SK-N-SH (cell line): ENCODE data around the gene XXYLT1. TPM values are rescaled to one million over a fixed set of nuclear protein-coding genes. Genes with fewer than 3 reads are reported as not detected.

Source experiments
- CTCF ChIA-PET: fragments of 300-600, 350-600 bp; formaldehyde crosslinking; extraction: SDS; loops from one replicate; lab custom pipeline; 2021; lab: Yijun Ruan, JAX
- POLR2A ChIA-PET: fragments of 350-600 bp; sonication (Branson Sonifier 250); formaldehyde crosslinking; extraction: SDS; loops from one replicate; lab custom pipeline; 2020; ENCODE audit warnings: antibody characterized with exemption, inconsistent platforms; lab: Yijun Ruan, JAX
- DNase-seq: peaks from one replicate; pipeline ENCODE4 v3.0.0; 2012
- H2AFZ ChIP-seq: fragments of 200-600 bp; sonication (generic); 2 replicates; pipeline ENCODE4 v1.8.1; 2016; ENCODE audit warnings: antibody characterized with exemption, mild to moderate bottlenecking, low read depth
- H3F3A ChIP-seq: fragments of 200-600 bp; sonication (generic); replicated peaks from 2 replicates; pipeline ENCODE3; 2016; ENCODE audit warnings: antibody characterized with exemption, mild to moderate bottlenecking; ENCODE audit not compliant: insufficient read depth
- H3K27ac ChIP-seq, 2 experiments: fragments of 200-500 bp in 1 of 2; fragments of 200-600 bp in 1 of 2; sonication (Bioruptor generic) in 1 of 2; sonication (generic), shearing (Covaris generic) in 1 of 2; 2 replicates each; pipeline versions ENCODE4 v1.5.1 to v1.6.1; 2014 to 2016; ENCODE audit warnings: low read depth in 2 of 2, inconsistent platforms in 1 of 2, low read length in 1 of 2, mild to moderate bottlenecking in 1 of 2, mixed read lengths in 1 of 2
- H3K27me3 ChIP-seq: fragments of 200-600 bp; sonication (generic), shearing (Covaris generic); 2 replicates; pipeline ENCODE4 v1.6.1; 2016; ENCODE audit warnings: mixed run types; ENCODE audit not compliant: insufficient read depth
- H3K36me3 ChIP-seq, 2 experiments: fragments of 200-500 bp in 1 of 2; fragments of 200-600 bp in 1 of 2; sonication (Bioruptor generic) in 1 of 2; sonication (generic) in 1 of 2; replicated peaks in 1 of 2; 2 replicates each; pipeline versions ENCODE3 to v1.5.1; 2014 to 2016; ENCODE audit warnings: low read length in 1 of 2, mild to moderate bottlenecking in 1 of 2; ENCODE audit not compliant: insufficient read depth in 2 of 2, control insufficient read depth in 1 of 2
- H3K4me1 ChIP-seq, 2 experiments: fragments of 200-500 bp in 1 of 2; fragments of 200-600 bp in 1 of 2; sonication (Bioruptor generic) in 1 of 2; sonication (generic), shearing (Covaris generic) in 1 of 2; 2 replicates each; pipeline versions ENCODE4 v1.5.1 to v1.6.1; 2014 to 2016; ENCODE audit warnings: low read depth in 1 of 2, low read length in 1 of 2, mixed run types in 1 of 2; ENCODE audit not compliant: insufficient read depth in 2 of 2, control insufficient read depth in 1 of 2
- H3K4me2 ChIP-seq: fragments of 200-600 bp; sonication (generic), shearing (Covaris generic); 2 replicates; pipeline ENCODE4 v1.6.1; 2017; ENCODE audit warnings: mixed run types
- H3K4me3 ChIP-seq, 2 experiments: fragments of 200-500 bp in 1 of 2; fragments of 200-600 bp in 1 of 2; sonication (Bioruptor generic) in 1 of 2; sonication (generic), shearing (Covaris generic) in 1 of 2; 2 replicates each; pipeline versions ENCODE4 v1.5.1 to v1.8.1; 2014 to 2016; ENCODE audit warnings: low read depth in 2 of 2, inconsistent platforms in 1 of 2, low read length in 1 of 2, mild to moderate bottlenecking in 1 of 2, mixed read lengths in 1 of 2, moderate library complexity in 1 of 2
- H3K79me2 ChIP-seq: fragments of 200-600 bp; sonication (generic); 2 replicates; pipeline ENCODE4 v1.8.1; 2017; ENCODE audit warnings: mild to moderate bottlenecking; ENCODE audit not compliant: insufficient read depth
- H3K9ac ChIP-seq: fragments of 200-600 bp; sonication (generic); 2 replicates; pipeline ENCODE4 v1.6.1; 2017; ENCODE audit warnings: mixed run types
- H3K9me2 ChIP-seq: fragments of 200-600 bp; sonication (generic); 2 replicates; pipeline ENCODE4 v1.6.1; 2017; ENCODE audit warnings: mixed run types
- H3K9me3 ChIP-seq: fragments of 200-600 bp; sonication (generic); 2 replicates; pipeline ENCODE4 v1.6.1; 2017; ENCODE audit warnings: mixed run types, mild to moderate bottlenecking, moderate library complexity
- H4K20me1 ChIP-seq: fragments of 200-600 bp; sonication (generic); 2 replicates; pipeline ENCODE4 v1.6.1; 2017; ENCODE audit warnings: mild to moderate bottlenecking, mixed run types; ENCODE audit not compliant: insufficient read depth
- GATA2 ChIP-seq: sonication (generic); formaldehyde crosslinking; IDR thresholded peaks from 2 replicates; pipeline ENCODE4 v1.5.0; 2020; ENCODE audit warnings: mild to moderate bottlenecking, missing genetic modification reagents
- JUND ChIP-seq: IDR thresholded peaks from 2 replicates; pipeline ENCODE4 v1.4.0; 2012
- MAX ChIP-seq: IDR thresholded peaks from 2 replicates; pipeline ENCODE4 v1.4.0; 2012; ENCODE audit warnings: low read depth
- MEF2A ChIP-seq: IDR thresholded peaks from 2 replicates; pipeline ENCODE4 v1.4.0; 2012; ENCODE audit warnings: low read depth, borderline replicate concordance
- NFIC ChIP-seq: IDR thresholded peaks from 2 replicates; pipeline ENCODE4 v1.4.0; 2012; ENCODE audit warnings: borderline replicate concordance
- RCOR1 ChIP-seq: fragments of 150-350 bp; IDR thresholded peaks from 2 replicates; pipeline ENCODE4 v1.6.1; 2017; ENCODE audit warnings: antibody characterized with exemption, low read length
- RFX5 ChIP-seq: IDR thresholded peaks from 2 replicates; pipeline ENCODE4 v1.6.1; 2012; ENCODE audit warnings: mild to moderate bottlenecking, improper control_type of control experiment, low read length
- SIN3A ChIP-seq: IDR thresholded peaks from 2 replicates; pipeline ENCODE4 v1.6.1; 2012; ENCODE audit warnings: low read depth, mild to moderate bottlenecking, low read length, moderate library complexity, borderline replicate concordance
- TAF1 ChIP-seq: IDR thresholded peaks from 2 replicates; pipeline ENCODE4 v1.6.1; 2012; ENCODE audit warnings: low read depth, mild to moderate bottlenecking, low read length, moderate library complexity, borderline replicate concordance
- USF2 ChIP-seq: fragments of 150-350 bp; IDR thresholded peaks from 2 replicates; pipeline ENCODE4 v1.6.1; 2017; ENCODE audit warnings: antibody characterized with exemption, low read length, low read depth, borderline replicate concordance
- ZBTB33 ChIP-seq: IDR thresholded peaks from 2 replicates; pipeline ENCODE4 v1.4.0; 2012; ENCODE audit warnings: low read depth, borderline replicate concordance
- WGBS: methylation state at CpG from one replicate; pipeline ENCODE4 v1.1.6; 2017; ENCODE audit warnings: low lambda C conversion rate; 5-methylcytosine and 5-hydroxymethylcytosine counted together
- polyA plus RNA-seq, 3 experiments: library from polyadenylated mRNA; depleted of rRNA; stranded (reverse); fragments of >200 nt; gene quantifications; 2 replicates each; pipeline ENCODE4 v1.2.3, GENCODE V29; 2012
- TF ChIP-seq, protein P1 (sequence below): IDR thresholded peaks from 2 replicates; pipeline ENCODE4 v1.4.0; 2012; ENCODE audit warnings: low read depth, borderline replicate concordance
- TF ChIP-seq, protein P2 (sequence below): fragments of 150-350 bp; IDR thresholded peaks from 2 replicates; pipeline ENCODE4 v1.6.1; 2016; ENCODE audit warnings: mild to moderate bottlenecking, low read depth, low read length

The XXYLT1 gene
- polyA plus RNA-seq, 1 of the 3 experiments (the other 2 are of a cell fraction), result 22.6 TPM

DNA sequence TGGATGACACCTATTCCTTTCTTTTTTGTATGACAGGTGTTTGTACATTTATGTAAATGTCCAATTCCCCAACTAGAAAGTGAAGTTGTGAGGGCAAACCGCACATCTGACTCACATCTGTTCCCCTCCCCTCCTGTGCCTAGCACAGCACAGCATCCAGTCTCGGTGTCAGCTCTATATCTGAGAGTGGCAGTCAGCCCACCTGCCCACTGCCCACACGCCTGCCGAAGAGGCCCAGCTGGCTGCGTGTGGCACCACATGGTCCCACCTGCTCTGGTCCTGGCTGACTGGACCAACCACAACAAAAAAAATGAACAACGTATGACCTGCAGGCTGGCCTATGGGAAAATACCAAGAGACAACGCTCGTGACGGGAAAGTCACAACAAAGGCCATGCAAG lies 62.8 kb downstream of the XXYLT1 start:
- no peak overlapping the region for H3K4me2 ChIP-seq
- peak overlapping the region in 1 of 2 experiments; percentile 94; a peak in 1 of 4 replicates for H3K27ac ChIP-seq
- H3K9ac ChIP-seq, result no peak overlapping the region
- no peaks in the 10 kb centered on the region for H3K9me2 ChIP-seq
- H3F3A ChIP-seq, result peaks cover 35% of the 10 kb centered on the region
- H3K79me2 ChIP-seq, result peaks cover 42% of the 10 kb centered on the region
- H2AFZ ChIP-seq, result no peak overlapping the region
- no peaks in the 10 kb centered on the region for H3K9me3 ChIP-seq
- 95% methylated on average over 9 of the region's 9 CpGs for WGBS
- no peaks in the 10 kb centered on the region for H3K27me3 ChIP-seq
- no peak for DNase-seq
- POLR2A ChIA-PET, result interaction anchor here (1.1 kb wide), 1 partner anchor 14 kb away, joined by 3 read pairs; no protein-coding TSS in a partner anchor
- H3K36me3 ChIP-seq, result no peaks in the 10 kb centered on the region
- TF ChIP-seq USF2 (no peak), NFIC (no peak), RCOR1 (no peak), GATA2 (no peak), TAF1 (no peak), SIN3A (no peak), JUND (no peak), MAX (no peak), RFX5 (no peak), ZBTB33 (no peak), MEF2A (no peak)
- TF ChIP-seq, protein P1, sequence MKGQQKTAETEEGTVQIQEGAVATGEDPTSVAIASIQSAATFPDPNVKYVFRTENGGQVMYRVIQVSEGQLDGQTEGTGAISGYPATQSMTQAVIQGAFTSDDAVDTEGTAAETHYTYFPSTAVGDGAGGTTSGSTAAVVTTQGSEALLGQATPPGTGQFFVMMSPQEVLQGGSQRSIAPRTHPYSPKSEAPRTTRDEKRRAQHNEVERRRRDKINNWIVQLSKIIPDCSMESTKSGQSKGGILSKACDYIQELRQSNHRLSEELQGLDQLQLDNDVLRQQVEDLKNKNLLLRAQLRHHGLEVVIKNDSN, result no peak
- TF ChIP-seq, protein P2, sequence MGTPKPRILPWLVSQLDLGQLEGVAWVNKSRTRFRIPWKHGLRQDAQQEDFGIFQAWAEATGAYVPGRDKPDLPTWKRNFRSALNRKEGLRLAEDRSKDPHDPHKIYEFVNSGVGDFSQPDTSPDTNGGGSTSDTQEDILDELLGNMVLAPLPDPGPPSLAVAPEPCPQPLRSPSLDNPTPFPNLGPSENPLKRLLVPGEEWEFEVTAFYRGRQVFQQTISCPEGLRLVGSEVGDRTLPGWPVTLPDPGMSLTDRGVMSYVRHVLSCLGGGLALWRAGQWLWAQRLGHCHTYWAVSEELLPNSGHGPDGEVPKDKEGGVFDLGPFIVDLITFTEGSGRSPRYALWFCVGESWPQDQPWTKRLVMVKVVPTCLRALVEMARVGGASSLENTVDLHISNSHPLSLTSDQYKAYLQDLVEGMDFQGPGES, result no peak
- TF ChIP-seq, all 33 proteins: peak for 0
- H3K4me3 ChIP-seq, result no peak overlapping the region
- peaks cover 42 to 55% of the 10 kb centered on the region in 2 experiments for H3K4me1 ChIP-seq
- H4K20me1 ChIP-seq, result no peaks in the 10 kb centered on the region
- CTCF ChIA-PET, result interaction anchor here (1.5 to 2.1 kb wide), 2 partner anchors 16 to 24 kb away, joined by 3 to 6 read pairs; no protein-coding TSS in a partner anchor
